ENCODE results near the gene RIN1. TPM values are rescaled to one million over a fixed set of nuclear protein-coding genes. Genes with fewer than 3 reads are reported as not detected.

RIN1 gene
- total RNA-seq, 1 experiment from 2014 or later, result 5.4 TPM

GRCh38 chr11:66318600-66318970, 17.6 kb downstream of the RIN1 start:
- Histone ChIP-seq H3K23ac (ENCODE audit: insufficient read length, low read depth, low read length) (no peak overlapping the region), H2BK5ac (ENCODE audit: insufficient read length, low read length) (no peak overlapping the region), H2BK15ac (ENCODE audit: low read depth, low read length) (no peak overlapping the region), H2BK120ac (ENCODE audit: low read depth, low read length, poor library complexity, severe bottlenecking) (no peak overlapping the region), H3K79me2 (ENCODE audit: insufficient read depth, low read length) (no peaks in the 10 kb centered on the region), H2BK12ac (ENCODE audit: insufficient read length, low read depth, low read length) (no peak overlapping the region), H3K4ac (ENCODE audit: low read depth, low read length) (no peak overlapping the region), H2AK5ac (ENCODE audit: insufficient read length, low read length) (no peak overlapping the region), H3K23me2 (ENCODE audit: insufficient read length, low read depth, low read length, poor library complexity, severe bottlenecking) (no peaks in the 10 kb centered on the region), H4K20me1 (ENCODE audit: control insufficient read depth, insufficient read depth, insufficient read length) (no peaks in the 10 kb centered on the region), H2BK20ac (ENCODE audit: low read depth, low read length, poor library complexity, severe bottlenecking) (no peak overlapping the region), H3K79me1 (ENCODE audit: insufficient read depth, low read depth, low read length, poor library complexity, severe bottlenecking) (no peaks in the 10 kb centered on the region), H4K5ac (ENCODE audit: insufficient read length, low read depth, low read length) (no peak overlapping the region), H3K9me3 (ENCODE audit: control insufficient read depth, low read depth, low read length) (no peaks in the 10 kb centered on the region), H3K4me1 (ENCODE audit: insufficient read depth, low read length) (peaks cover 2% of the 10 kb centered on the region; the same call in 1 of the 2 replicates), H2AFZ (ENCODE audit: low read length) (no peak overlapping the region), H3K4me2 (ENCODE audit: insufficient read depth, insufficient read length, low read length) (no peak overlapping the region), H4K8ac (replicated peaks; ENCODE audit: insufficient read length, low read depth, low read length) (no peak overlapping the region), H3K9ac (ENCODE audit: extremely low read depth, insufficient read length, low read length) (no peak overlapping the region), H3K27me3 (ENCODE audit: insufficient read depth, low read length) (no peaks in the 10 kb centered on the region), H3K27ac (ENCODE audit: insufficient read length, low read depth, low read length) (no peak overlapping the region), H4K91ac (ENCODE audit: insufficient read length, low read depth, low read length) (no peak overlapping the region), H3K14ac (ENCODE audit: insufficient read depth, low read length) (no peak overlapping the region), H3T11ph (ENCODE audit: low read length) (no peak overlapping the region), H3K56ac (ENCODE audit: insufficient read length, low read depth, low read length) (no peak overlapping the region), H3K18ac (ENCODE audit: insufficient read length, low read depth, low read length) (no peak overlapping the region)
- Mint-ChIP-seq H3K36me3 (ENCODE audit: insufficient read depth in 1 of 3, low read depth in 3 of 3) (peaks cover 8 to 18% (median 16%) of the 10 kb centered on the region in 3 experiments), H3K27ac (no peak overlapping the region), H3K4me3 (peak overlapping the region in 1 of 2 experiments; percentile 39; a peak in 1 of 5 replicates), H3K27me3 (ENCODE audit: low read depth) (peaks cover 29% of the 10 kb centered on the region), H3K4me1 (peaks cover 22 to 30% of the 10 kb centered on the region in 2 experiments), H3K9me3 (peaks cover 14 to 20% of the 10 kb centered on the region in 2 experiments)
- no CpG with 5 or more reads among the region's 3 CpGs for whole genome bisulfite sequencing (ENCODE audit: extremely low coverage, insufficient read length, low lambda C conversion rate)
- TF ChIP-seq CTCF (conservative IDR thresholded peaks at IDR 0.05), result no peak
- DNase-seq, result no peak

Data from H9 (cell line).